HG03196 (cell line): ENCODE results near the gene C9orf78.

Experiments used
- ATAC-seq: cut with Tn5 transposase; IDR thresholded peaks from one replicate; pipeline ENCODE4 v1.9.1; 2021; ENCODE audit not compliant: unreplicated experiment

Gene C9orf78, protein sequence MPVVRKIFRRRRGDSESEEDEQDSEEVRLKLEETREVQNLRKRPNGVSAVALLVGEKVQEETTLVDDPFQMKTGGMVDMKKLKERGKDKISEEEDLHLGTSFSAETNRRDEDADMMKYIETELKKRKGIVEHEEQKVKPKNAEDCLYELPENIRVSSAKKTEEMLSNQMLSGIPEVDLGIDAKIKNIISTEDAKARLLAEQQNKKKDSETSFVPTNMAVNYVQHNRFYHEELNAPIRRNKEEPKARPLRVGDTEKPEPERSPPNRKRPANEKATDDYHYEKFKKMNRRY

DNA sequence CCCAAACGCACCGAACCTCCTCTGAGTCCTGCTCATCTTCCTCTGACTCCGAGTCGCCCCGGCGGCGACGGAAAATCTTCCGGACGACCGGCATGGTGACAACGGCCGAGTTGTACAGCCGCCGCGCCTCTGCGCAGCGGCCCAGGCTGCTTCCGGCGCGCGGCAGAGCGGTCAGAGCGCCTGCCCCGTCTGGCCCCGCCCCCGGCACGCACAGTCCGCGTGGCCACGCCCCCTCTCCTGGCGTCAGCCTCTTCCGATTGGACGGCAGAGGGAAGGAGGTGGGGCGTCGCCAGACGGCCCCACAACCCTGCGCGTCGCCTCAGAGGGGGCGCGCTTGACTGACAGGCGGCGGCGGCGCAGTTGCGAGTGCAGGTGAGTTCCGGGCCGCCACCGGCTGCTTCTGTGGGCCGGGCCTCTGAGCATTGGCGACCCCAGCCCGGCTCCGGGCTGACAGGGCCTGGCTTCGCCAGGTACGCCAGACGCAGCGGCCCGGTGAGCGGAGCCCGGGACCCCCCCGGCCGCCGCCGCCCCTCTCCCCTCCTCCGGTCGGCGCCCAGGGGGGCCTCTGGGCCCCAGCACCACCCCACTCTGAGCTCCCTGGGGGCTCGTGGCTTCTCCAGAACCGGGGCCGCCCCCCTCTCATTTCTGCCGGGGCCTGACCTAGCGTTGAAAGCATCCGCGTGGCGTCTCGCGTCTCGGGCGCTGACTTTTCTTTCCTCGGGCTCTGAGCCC lies at the start of gene C9orf78, which contains the start of gene USP20:
Gene C9orf78, minus strand, starts transcription at position 148 of the 732 bp plus-strand sequence. Its CDS starts 54 bp downstream, at position 94.
Gene USP20, plus strand, starts transcription at position 331 of the 732 bp plus-strand sequence. CDS start 17,098 bp downstream, outside the sequence.
- ATAC-seq, result peak; percentile 89

DNA sequence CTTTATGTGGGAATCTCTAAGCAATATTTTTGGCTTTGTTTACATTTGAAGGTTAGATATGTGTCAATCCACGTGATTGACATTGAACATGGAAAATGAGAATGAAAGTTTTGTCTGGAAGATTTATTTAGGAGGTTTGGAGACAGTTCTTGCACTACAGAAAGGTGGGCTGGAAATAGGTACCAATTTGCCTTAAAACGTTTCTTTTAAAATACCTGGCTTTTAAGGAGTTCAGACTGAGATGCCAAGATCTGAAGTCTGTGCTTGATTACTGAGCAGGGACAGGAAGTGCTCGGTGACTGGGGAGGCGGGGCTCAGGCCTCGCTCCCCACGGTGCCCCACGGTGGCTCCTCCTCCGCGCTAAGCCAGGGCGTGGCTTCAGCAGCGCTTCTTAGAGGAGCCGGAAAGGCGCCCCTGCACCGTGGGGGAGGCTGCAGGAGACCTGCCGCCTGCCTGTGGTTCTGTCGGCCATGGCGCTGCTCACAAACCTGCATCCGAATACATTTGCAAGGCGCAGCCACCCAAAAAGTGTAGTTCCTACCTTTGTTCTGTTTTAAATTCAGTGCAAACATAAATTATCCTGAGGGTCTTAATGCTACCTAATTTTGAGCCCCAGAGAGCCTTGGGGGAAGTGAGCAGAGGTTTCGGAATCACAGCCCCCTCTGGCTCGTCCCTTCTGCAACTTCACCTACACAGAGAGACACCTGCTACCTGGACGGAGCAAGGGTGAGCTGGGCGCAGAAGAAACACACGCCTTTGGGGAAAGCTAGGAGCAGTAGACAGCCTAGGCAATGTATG lies 49.3 kb upstream of the C9orf78 start:
- peak; percentile 34 for ATAC-seq

DNA sequence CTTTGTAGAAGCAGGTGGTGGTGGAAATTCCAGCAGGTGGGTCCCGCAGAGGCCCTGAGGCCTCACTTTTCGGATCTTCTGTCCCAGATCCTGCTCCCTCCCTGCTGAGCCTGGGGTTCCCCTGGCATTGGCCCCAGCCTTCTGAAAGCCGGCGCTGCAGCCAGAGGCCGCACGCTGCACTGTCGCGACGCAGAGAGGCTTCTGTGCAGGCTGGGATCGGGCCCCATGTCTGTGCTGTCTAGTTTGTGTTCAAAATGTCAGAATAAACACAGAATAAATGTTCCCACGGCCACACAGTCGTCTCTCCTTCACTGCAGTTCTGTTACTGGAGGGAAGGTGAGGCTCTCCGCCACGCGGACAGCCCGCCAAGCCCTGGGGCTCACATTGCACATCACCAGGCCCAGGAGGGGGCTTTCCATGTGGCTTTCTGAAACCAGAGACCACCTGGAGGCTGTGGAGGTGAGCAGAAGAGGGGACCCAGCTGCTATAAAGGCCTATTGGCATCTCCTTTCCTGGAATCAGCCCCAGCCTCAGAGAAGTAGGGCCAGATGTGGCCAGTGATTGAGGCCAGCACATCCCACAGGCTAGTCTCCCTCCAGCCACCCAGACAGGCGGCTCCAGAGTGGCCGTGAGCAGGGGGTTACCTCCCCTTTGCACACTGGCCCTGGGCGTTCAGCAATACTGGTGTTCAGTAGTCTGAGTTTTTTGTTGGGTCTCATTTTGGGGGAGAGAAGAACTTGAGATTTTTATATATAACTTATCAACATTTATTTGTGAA lies 46.7 kb upstream of the C9orf78 start:
- ATAC-seq, result no peak

DNA sequence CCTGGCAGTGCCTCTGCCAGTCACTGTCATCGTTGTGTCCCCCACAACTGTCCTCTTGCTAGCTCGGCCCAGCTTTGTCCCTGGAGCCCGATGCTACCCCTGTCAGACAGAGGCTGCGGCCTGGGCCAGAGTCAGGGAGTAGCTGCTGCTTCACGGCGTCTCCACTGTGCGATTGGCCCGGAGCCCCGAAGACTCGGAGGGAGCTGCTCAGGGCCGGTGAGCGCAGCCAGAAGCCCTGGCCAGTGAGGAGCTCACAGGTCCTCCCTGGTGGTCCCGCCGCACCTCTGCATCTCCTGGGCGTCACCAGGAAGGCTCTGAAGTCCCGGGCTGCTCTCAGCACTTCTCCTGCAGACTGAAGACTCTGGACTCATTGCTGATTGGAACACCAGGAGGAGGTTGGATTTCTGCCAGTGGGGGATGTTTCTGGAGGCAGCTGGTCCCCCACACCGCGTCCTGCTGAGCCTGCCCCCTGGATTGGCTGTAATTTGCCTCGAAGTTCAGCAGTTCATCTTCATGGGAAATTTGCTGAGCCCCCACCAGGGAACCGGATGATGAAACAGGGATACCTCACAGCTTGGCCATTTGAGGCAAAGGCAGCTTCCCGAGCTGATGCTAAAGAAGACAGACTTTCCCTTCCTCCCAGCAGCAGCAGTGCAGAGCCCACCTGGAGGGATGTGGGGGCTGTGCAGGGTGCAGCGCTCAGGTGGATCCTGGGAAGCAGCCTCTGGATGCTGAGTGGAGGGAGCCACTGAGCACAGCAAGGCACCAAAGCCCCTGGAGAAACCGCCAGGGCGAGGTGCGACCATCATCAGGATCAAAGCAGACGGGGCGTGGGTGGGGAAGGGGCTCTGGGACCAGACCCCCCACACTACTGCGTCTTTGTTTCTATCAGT lies 45.8 kb upstream of the C9orf78 start:
- no peak for ATAC-seq

DNA sequence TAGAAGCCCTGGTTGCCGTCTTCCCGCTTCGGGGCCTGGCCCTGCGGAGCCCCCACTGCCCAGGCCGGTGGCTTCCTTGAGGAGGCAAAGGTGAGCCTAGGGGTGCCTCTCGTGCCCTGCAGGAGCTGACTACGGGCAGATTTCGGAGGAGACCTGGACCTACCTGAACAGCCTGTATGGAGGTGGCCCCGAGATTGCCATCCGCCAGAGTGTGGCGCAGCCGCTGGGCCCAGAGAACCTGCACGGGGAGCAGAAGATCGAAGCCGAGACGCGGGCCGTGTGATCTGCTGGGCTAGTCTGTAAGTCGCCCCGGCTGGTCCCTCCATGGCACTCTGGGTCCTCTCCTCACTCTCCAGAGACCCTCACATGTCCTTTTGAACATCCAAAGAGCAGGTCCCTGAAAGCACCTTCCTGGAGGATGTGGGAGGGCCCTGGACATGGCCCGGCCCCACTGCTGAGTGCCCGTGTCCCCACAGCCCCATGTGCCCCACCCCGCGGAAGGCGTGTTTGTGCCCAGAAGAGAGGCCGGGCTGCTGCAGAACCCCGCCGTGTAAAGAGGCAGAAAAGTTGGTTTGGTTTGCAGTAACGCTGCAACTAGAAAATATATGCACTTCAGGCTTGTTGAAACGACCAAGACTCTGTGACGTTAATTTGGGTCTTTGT lies 45.0 kb upstream of the C9orf78 start:
- ATAC-seq, result no peak

DNA sequence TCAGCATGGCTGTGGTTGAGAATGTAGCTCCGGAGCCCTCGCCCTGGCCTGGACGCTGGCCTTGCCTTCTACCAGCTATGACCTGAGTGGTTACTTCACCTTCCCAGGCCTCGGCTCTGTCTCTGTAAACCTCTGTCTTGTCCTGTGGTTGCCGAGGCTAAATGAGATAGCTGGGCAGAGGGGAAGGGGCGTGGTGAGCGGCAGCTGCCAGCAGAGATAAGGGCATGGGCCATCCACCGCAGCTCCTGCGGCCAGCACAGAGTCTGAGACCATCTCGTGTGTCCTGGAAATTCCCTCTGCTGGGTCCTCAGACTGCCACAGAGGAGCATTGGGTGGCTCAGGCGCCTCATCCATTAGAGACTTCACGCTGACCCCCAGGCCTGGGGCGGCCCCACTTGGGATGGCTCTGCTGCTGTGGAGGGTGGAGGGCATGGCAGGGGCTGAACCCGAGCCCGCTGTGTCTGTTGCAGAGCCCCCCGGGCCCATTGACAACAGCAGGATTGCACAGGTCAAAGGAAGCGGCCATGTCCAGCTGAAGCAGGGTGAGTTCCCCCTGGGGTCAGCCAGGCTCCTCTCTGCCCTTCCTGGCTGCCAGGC lies 44.1 kb upstream of the C9orf78 start:
- ATAC-seq, result no peak

DNA sequence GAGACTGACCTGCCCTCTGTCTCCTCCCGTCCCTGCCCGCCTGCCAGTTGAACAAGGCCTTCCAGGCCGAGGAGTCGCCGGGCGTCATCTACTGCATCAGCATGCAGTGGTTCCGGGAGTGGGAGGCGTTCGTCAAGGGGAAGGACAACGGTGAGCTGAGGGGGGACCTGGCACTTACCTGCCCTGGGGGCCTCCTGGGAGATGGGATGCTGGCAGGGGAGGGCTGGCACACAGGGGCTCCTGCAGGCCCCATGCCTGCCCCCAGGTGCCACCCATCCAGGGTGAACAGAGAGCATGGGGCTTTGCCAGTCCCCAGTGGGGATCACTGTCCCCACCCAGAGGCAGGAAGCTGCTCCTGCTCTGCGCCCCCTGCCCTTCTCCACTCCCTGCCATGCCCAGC lies 43.2 kb upstream of the C9orf78 start:
- ATAC-seq, result no peak

DNA sequence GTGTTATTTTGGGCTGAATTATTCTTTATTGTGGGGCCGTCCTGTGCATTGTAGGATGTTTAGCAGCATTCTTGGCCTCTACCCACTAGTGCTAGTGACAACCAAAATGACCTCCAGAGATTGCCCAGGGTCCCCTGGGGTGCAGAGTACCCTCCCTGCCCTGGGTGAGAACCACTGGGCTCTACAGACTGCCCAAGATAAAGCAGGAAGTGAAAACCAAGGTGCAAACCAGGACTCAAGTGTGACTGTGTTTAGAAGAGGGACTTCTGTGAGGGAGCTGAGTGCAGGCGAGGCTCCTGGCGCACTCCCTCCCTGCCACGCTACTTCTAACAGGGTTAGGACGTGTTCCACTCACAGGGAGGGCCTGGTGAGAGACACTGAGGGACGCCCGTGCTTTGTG lies 41.7 kb upstream of the C9orf78 start:
- no peak for ATAC-seq

DNA sequence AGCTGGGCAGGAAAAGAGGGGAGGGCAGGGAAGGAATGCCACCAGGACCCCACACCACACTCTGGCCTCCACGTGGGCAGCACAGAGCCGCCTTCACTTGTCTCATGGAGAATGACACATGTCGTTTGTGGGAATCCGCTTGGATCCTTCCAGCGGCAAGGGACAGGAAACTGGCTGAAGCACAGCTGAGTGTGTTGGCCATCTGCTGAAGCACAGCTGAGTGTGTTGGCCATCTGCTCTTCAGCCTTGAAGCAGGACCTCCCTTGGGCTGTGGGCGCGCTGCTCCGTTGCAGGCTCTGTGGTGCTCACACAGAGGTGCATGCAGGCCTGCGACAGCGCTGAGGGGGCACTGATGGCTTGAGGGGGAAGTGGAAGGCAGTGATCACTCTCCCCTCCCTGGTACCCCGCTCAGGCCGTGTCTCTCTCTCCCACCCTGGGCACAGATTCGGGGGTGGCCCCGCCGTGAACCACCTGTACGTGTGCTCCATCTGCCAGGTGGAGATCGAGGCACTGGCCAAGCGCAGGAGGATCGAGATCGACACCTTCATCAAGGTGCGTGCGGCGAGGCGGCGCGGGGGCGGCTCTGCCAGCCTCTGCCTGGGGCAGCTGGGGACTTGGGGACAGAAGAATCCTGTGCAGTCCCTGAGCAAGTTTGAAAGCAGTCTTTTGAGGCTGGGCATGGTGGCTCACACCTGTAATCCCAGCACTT lies 40.8 kb upstream of the C9orf78 start:
- ATAC-seq, result no peak

DNA sequence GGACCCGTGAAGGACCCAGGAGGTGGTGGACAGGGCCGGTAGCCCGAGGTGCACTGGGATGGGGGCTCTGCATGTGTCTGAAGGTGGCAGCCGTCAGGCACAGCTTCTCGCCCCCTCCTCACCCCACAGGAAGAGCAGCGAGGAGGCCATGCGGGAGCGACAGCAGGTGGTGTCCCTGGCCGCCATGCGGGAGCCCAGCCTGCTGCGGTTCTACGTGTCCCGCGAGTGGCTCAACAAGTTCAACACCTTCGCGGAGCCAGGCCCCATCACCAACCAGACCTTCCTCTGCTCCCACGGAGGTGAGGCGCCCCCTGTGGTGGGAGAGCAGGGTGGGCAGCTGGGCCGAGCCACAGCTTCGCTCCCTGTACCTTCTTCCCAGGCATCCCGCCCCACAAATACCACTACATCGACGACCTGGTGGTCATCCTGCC lies 40.1 kb upstream of the C9orf78 start:
- ATAC-seq, result no peak

DNA sequence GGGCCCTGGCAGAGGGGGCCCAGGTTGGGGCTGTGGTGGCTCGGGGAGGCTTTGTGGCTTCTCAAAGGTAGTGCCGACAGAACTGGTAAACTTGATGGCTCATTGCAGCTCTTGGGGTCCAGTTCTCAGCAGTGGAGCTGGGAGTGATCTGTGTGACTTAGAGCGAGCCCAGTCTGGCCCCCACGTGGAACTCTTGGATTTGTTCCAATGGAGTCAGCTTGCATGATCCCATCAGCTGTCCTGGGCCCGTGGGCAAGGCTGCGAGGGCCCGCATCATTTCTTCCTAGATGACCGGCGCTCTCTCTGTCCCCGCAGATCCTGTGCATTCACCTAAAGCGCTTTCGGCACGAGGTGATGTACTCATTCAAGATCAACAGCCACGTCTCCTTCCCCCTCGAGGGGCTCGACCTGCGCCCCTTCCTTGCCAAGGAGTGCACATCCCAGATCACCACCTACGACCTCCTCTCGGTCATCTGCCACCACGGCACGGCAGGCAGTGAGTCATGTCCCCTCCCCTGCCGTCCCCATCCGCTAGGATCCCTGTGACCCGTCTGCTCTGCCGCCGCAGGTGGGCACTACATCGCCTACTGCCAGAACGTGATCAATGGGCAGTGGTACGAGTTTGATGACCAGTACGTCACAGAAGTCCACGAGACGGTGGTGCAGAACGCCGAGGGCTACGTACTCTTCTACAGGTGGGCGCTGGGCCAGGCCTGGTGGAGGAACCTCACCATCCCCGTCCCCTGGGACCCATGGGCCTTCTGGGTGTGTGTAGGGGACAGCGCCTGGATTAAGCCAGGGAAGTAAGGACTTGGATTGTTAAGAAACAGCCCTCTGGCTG lies 39.4 kb upstream of the C9orf78 start:
- no peak for ATAC-seq

DNA sequence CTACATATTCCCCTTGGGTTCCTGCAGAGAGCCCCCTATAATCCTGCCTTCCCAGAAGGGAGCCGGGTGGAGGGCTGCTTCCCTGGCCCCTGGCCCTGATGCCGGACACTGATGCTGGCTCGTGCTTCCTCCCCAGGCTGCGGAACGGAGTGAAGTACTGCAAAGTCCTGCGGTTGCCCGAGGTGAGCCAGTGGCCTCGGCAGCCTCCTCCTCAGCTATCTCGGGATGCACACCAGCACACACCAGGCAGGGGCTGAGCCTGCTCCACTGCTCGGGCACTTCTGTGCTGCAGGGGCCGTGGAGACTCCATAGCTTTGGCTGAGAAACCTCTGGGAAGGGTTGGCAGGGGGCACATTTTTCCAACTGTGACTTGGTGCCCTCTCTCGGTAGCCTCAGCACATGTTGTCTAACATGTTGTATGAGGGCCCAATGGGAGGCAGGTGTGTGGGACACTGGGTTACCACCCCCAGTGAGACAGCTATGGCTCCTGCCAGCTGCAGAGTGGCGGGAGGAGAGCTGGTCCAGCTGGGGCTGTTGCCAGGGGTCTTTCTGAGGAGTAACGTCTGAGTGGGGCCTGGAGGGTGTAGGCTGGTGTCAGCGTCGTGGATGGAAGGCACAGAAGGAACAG lies 38.6 kb upstream of the C9orf78 start:
- no peak for ATAC-seq

DNA sequence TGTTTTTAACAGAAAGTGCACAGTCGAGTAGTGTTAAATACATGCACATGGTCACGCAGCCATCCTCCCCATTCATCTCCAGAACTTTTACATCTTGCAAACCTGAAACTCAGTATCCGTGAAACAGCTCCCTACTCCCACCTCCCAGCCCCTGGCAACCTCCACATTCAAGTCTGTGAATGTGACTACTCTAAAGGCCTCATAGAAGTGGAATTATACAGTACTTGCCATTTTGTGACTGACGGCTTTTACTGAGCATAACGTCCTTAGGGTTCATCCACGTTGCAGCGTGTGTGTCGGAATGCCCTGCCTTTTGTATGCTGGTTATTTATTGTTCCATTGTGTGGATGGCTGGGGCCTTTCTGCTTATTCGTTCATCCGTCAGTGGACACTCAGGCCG lies 36.0 kb upstream of the C9orf78 start:
- ATAC-seq, result no peak

DNA sequence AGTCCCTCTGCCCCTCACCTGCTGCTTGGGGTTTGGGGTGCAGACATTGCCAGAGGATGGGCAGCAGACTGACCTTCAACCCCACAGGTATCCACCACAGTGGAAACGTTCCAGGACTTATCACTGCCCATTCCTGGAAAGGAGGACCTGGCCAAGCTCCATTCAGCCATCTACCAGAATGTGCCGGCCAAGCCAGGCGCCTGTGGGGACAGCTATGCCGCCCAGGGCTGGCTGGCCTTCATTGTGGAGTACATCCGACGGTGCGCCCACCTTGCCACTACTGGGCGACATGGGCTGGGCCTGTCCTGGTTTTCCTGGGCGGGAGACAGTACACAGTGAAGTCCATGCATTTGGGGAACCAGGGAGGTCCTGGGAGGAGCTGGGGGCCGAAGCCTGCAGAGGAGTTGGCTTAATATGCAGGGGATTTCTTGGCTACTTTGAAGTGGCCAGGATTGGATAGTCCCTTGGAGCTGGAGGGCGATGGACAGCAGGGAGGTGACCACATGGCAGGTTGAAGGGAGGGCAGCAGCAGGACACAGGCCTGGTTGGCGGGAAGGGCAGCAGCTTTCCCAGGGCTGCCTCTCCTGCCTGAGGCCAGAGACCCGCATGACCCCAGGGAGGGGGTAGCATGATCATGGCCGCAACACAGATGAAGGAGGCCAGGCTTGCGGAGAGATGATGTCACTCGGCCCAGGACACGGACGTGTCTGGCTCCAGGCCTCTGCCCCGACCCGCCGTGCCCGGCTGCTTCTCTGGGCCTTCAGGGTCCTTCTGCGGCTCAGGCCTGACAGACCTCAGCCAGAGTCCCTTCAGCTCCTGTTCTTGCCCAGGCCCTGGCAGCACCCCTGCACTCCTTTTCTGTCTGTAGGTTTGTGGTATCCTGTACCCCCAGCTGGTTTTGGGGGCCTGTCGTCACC lies 34.8 kb upstream of the C9orf78 start:
- ATAC-seq, result no peak

DNA sequence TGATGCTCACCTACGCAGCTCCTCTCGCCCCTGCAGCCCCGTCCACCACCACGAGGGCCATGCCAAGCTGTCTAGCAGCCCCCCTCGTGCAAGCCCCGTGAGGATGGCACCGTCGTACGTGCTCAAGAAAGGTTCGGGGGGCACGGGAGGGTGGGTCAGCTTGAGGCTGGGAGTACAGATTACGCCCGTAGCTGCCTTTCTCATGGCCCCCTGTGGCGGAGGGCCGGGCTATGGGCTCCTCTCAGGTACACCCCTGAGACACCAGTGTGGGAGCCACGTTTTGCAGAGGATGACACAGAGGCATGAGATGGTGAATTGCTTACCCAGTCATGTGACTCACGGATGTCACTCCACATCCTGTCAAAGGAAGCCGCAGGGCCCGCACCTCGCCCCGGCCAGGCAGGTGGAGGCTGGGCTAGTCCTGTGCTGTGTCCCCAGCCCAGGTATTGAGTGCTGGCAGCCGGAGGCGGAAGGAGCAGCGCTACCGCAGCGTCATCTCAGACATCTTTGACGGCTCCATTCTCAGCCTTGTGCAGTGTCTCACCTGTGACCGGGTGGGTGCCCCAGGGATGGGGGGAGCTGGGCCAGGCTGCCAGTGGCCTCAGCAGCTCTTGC lies 33.9 kb upstream of the C9orf78 start:
- no peak for ATAC-seq
